ENCODE results near the gene HMGXB4.

HMGXB4 gene

DNA sequence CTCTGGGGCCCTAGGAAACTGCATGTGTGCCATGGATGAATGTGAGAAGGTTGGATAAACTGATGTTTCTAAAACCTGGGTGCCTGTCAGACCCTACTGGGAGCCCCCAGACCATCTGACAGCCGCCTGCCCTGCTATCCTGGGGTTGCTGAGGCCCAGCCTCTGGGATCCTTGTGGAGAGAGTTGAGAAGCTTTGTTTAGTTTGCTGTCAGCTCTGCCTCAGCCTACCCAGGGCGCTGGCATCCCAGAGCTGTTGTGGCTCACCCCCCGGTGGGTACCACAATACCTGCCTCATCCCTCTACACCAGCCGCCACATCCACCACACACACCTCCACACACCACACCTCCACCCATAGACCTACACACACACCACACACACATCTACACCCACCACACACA is 85.1 kb downstream of the HMGXB4 start:
- H3K4me1 ChIP-seq (ENCODE audit: control insufficient read depth, insufficient read depth, low read length, unreplicated experiment) = no peaks in the 10 kb centered on the region
- H3K36me3 ChIP-seq (ENCODE audit: insufficient read depth, low read length) = no peaks in the 10 kb centered on the region
- H2AFZ ChIP-seq (ENCODE audit: low read length, unreplicated experiment) = no peak overlapping the region
- H3K27me3 ChIP-seq (ENCODE audit: insufficient read depth, low read length) = no peaks in the 10 kb centered on the region
- no peaks in the 10 kb centered on the region for H3K79me2 ChIP-seq (ENCODE audit: control insufficient read depth, insufficient read depth, low read length, unreplicated experiment)
- no peak overlapping the region for H3K27ac ChIP-seq (ENCODE audit: low read depth, low read length)
- H3K4me3 ChIP-seq (ENCODE audit: low read depth, low read length) = no peak overlapping the region

DNA sequence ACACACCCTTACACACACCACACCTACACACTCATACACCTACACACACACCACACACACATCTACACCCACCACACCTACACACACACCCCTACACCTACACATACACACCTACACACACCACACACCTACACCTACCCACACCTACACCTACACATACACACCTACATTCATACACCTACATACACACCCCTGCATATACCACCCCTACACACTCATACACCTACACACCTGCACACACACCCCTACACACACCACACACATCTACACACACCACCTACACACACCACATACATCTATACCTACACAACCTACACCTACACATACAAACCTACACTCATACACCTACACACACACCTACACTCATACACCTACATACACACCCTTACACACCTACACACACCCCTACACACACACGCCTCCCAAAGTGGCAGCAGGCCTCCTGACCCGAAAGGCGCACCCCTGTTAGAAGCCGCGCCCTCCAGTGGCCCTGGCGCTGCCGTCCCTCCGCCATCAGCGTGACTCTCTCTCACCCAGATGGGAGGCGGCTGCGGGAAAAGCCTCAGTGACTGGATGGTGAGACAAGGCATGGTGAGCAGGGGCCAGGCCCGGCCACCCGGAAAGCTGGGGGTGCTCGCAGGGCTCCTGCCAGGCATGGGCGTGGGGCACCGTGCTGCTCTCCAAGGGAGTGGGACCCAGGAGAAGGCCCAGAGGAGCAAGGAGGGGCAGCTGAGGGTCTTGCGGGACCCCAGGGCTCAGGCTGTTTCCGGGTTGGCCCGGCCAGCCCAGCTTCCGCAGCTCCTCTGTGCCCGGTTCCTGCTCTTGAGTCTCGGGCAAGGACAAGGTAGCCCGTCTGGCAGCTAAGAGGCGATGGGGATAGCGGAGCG is 86.6 kb downstream of the HMGXB4 start:
- Histone ChIP-seq H3K79me2 (ENCODE audit: control insufficient read depth, insufficient read depth, low read length, unreplicated experiment) (no peaks in the 10 kb centered on the region), H3K36me3 (ENCODE audit: insufficient read depth, low read length) (no peaks in the 10 kb centered on the region), H3K27me3 (ENCODE audit: insufficient read depth, low read length) (no peaks in the 10 kb centered on the region), H3K4me3 (ENCODE audit: low read depth, low read length) (no peak overlapping the region), H3K4me1 (ENCODE audit: control insufficient read depth, insufficient read depth, low read length, unreplicated experiment) (no peaks in the 10 kb centered on the region), H2AFZ (ENCODE audit: low read length, unreplicated experiment) (no peak overlapping the region), H3K27ac (ENCODE audit: low read depth, low read length) (no peak overlapping the region)

DNA sequence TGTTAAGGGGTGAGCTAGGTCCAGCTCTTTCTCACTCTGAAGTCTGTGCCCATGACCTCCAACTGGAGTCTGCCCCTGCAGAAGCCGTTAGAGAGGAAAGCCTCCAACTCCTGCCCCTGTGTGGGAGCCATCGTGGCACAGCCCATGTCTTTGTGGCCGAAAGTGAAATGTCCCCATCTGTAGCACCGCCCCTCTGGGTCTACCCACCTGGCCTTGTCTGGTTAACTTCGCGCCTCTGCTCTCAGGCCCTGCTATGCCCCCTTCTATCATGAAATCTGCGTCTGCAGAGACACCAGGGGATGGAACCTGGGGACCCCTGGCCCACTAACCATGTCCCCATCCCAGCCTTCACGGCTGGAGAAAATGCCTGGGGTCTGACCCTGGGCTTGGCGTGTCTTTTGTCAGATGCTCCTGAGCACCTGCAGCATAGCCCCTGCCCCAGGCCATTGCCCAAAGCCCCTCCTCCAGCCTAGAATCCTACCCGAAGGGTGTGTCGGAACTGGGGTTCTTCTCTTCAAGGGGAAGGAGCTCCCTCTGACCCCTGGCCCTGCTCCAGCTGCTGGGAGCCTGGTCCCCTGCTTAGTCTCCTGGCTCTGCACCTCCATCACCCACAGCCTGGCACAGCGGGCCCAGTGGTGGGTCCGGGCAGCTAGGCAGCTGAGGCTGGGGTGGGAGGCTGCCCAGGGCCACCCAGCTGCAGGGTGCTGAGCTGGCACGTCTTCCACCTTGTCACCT is 87.8 kb downstream of the HMGXB4 start:
- no peak overlapping the region for H3K4me3 ChIP-seq (ENCODE audit: low read depth, low read length)
- no peaks in the 10 kb centered on the region for H3K79me2 ChIP-seq (ENCODE audit: control insufficient read depth, insufficient read depth, low read length, unreplicated experiment)
- no peak overlapping the region for H2AFZ ChIP-seq (ENCODE audit: low read length, unreplicated experiment)
- no peaks in the 10 kb centered on the region for H3K36me3 ChIP-seq (ENCODE audit: insufficient read depth, low read length)
- H3K4me1 ChIP-seq (ENCODE audit: control insufficient read depth, insufficient read depth, low read length, unreplicated experiment) = no peaks in the 10 kb centered on the region
- no peaks in the 10 kb centered on the region for H3K27me3 ChIP-seq (ENCODE audit: insufficient read depth, low read length)
- no peak overlapping the region for H3K27ac ChIP-seq (ENCODE audit: low read depth, low read length)

Measured in ACC112 (cell line).